ENCODE results near the gene CRK.
"Not testable (repeated sequence)": the region's sequence is repeated elsewhere in the genome, so short reads cannot be mapped to it uniquely, and the experiment has no call there.

CRK gene

DNA sequence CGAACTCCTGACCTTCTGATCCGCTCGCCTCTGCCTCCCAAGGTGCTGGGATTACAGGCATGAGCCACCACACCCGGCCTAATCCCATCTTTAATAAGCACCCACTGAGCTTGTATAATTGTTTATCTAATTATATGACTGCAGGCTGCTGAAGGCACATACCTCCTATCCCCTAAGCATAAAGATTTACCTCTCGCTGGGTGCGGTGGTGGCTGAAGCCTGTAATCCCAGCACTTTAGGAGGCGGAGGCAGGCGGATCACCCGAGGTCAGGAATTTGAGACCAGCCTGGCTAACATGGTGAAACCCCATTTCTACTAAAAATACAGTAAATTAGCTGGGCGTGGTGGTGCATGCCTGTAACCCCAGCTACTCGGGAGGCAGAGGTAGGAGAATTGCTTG, 35.9 kb downstream of the CRK start:
- peaks cover 17% of the 10 kb centered on the region; the same call in 1 of the 2 replicates for H3K36me3 ChIP-seq (ENCODE audit: insufficient read depth, low read length)
- no peaks in the 10 kb centered on the region for H4K20me1 ChIP-seq (ENCODE audit: insufficient read depth, low read length, poor library complexity, severe bottlenecking)
- H3K4me2 ChIP-seq (ENCODE audit: low read depth, low read length, poor library complexity, severe bottlenecking), result no peak overlapping the region
- H3K79me2 ChIP-seq (ENCODE audit: insufficient read depth, low read length), result no peaks in the 10 kb centered on the region
- H3K4me1 ChIP-seq (ENCODE audit: insufficient read depth, low read length, poor library complexity, severe bottlenecking), result no peaks in the 10 kb centered on the region
- H3K9me2 ChIP-seq (replicated peaks; ENCODE audit: low read depth, low read length), result no peaks in the 10 kb centered on the region
- no peak overlapping the region for H2AFZ ChIP-seq (ENCODE audit: low read length)
- no peaks in the 10 kb centered on the region for H3K27me3 ChIP-seq (ENCODE audit: insufficient read depth, low read length, poor library complexity, severe bottlenecking)
- no peak for TF ChIP-seq EZH2phosphoT487 (IDR thresholded peaks at IDR 0.05; ENCODE audit: borderline replicate concordance)
- TF ChIP-seq, protein P1, sequence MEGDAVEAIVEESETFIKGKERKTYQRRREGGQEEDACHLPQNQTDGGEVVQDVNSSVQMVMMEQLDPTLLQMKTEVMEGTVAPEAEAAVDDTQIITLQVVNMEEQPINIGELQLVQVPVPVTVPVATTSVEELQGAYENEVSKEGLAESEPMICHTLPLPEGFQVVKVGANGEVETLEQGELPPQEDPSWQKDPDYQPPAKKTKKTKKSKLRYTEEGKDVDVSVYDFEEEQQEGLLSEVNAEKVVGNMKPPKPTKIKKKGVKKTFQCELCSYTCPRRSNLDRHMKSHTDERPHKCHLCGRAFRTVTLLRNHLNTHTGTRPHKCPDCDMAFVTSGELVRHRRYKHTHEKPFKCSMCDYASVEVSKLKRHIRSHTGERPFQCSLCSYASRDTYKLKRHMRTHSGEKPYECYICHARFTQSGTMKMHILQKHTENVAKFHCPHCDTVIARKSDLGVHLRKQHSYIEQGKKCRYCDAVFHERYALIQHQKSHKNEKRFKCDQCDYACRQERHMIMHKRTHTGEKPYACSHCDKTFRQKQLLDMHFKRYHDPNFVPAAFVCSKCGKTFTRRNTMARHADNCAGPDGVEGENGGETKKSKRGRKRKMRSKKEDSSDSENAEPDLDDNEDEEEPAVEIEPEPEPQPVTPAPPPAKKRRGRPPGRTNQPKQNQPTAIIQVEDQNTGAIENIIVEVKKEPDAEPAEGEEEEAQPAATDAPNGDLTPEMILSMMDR (conservative IDR thresholded peaks at IDR 0.05; ENCODE audit: low read length), result no peak
- H3K4me3 ChIP-seq (ENCODE audit: low read length, poor library complexity, severe bottlenecking), result no peak overlapping the region
- H3F3A ChIP-seq (ENCODE audit: low read depth), result no peaks in the 10 kb centered on the region
- H3K9me3 ChIP-seq (ENCODE audit: insufficient read depth, low read depth, low read length), result no peaks in the 10 kb centered on the region
- no peak overlapping the region for H3K9ac ChIP-seq (ENCODE audit: low read depth, low read length, poor library complexity, severe bottlenecking)

DNA sequence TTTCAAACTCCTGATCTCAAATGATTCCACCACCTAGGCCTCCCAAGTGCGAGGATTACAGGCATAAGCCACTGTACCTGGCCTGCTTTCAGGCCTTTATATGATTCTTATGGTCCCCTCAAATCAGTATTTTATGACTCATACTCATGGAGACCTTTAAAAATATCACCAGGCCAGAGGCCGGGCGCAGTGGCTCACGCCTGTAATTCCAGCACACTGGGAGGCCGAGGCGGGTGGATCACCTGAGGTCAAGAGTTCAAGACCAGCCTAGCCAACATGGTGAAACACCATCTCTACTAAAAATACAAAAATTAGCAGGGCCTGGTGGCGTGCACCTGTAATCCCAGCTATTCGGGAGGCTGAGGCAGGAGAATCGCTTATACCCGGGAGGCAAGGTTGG, 37.6 kb downstream of the CRK start:
- not testable (repeated sequence) for H3K27me3 ChIP-seq (ENCODE audit: insufficient read depth, low read length, poor library complexity, severe bottlenecking); H3K9me3 ChIP-seq (ENCODE audit: insufficient read depth, low read depth, low read length); H3K4me1 ChIP-seq (ENCODE audit: insufficient read depth, low read length, poor library complexity, severe bottlenecking); H3K4me3 ChIP-seq (ENCODE audit: low read length, poor library complexity, severe bottlenecking); H3K79me2 ChIP-seq (ENCODE audit: insufficient read depth, low read length); H4K20me1 ChIP-seq (ENCODE audit: insufficient read depth, low read length, poor library complexity, severe bottlenecking); H3K9me2 ChIP-seq (replicated peaks; ENCODE audit: low read depth, low read length); H3F3A ChIP-seq (ENCODE audit: low read depth); H3K9ac ChIP-seq (ENCODE audit: low read depth, low read length, poor library complexity, severe bottlenecking); H2AFZ ChIP-seq (ENCODE audit: low read length); H3K4me2 ChIP-seq (ENCODE audit: low read depth, low read length, poor library complexity, severe bottlenecking)
- H3K36me3 ChIP-seq (ENCODE audit: insufficient read depth, low read length), result peaks cover 13% of the 10 kb centered on the region; the same call in 1 of the 2 replicates

DNA sequence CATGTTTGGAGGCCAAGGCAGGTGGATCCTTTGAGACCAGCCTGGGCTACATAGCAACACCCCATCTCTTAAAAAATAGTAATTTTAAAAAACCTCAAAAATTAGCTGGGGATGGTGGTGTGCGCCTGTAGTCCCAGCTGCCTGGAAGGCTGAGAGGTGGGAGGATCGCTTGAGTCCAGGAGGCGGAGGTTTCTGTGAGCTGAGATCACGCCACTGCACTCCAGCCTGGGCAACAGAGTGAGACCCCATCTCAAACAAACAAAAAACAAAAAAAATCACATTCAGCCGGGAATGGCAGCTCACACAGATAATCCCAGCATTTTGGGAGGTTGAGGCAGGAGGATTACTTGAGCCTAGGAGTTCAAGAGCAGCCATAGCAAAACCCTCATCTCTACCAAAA, 39.6 kb downstream of the CRK start:
- Histone ChIP-seq H3K36me3 (ENCODE audit: insufficient read depth, low read length) (no peaks in the 10 kb centered on the region; the same call in 1 of the 2 replicates), H3K4me3 (ENCODE audit: low read length, poor library complexity, severe bottlenecking) (no peak overlapping the region), H2AFZ (ENCODE audit: low read length) (no peak overlapping the region), H3K9ac (ENCODE audit: low read depth, low read length, poor library complexity, severe bottlenecking) (no peak overlapping the region), H3K9me3 (ENCODE audit: insufficient read depth, low read depth, low read length) (no peaks in the 10 kb centered on the region), H3K4me1 (ENCODE audit: insufficient read depth, low read length, poor library complexity, severe bottlenecking) (peaks cover 4% of the 10 kb centered on the region), H3K9me2 (replicated peaks; ENCODE audit: low read depth, low read length) (no peaks in the 10 kb centered on the region), H3K27me3 (ENCODE audit: insufficient read depth, low read length, poor library complexity, severe bottlenecking) (no peaks in the 10 kb centered on the region), H3K4me2 (ENCODE audit: low read depth, low read length, poor library complexity, severe bottlenecking) (no peak overlapping the region), H3F3A (ENCODE audit: low read depth) (no peaks in the 10 kb centered on the region), H3K79me2 (ENCODE audit: insufficient read depth, low read length) (no peaks in the 10 kb centered on the region), H4K20me1 (ENCODE audit: insufficient read depth, low read length, poor library complexity, severe bottlenecking) (no peaks in the 10 kb centered on the region)
- no peak for TF ChIP-seq EZH2phosphoT487 (IDR thresholded peaks at IDR 0.05; ENCODE audit: borderline replicate concordance)
- TF ChIP-seq, protein P1 (conservative IDR thresholded peaks at IDR 0.05; ENCODE audit: low read length), result no peak

DNA sequence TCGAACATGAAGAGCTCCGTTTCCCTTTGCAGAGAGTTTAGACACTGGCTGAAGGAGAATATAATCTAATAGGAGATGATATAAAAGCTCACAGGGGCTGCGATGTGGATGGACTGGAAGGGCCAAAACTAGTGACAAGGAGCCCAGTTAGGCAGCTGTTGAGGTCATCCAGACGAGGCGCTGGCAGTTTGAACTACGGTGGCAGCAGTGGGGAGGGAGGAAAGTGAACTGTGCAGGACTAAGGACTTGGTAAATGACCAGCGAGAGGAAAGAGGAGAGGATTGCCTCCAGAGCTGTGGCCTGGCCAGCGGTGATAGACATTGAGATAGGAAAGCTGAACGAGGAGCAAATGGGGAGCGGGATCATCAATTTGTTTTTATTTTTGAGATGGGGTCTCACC, 41.4 kb downstream of the CRK start:
- Histone ChIP-seq H3K4me1 (ENCODE audit: insufficient read depth, low read length, poor library complexity, severe bottlenecking) (peaks cover 4% of the 10 kb centered on the region), H3K79me2 (ENCODE audit: insufficient read depth, low read length) (no peaks in the 10 kb centered on the region), H2AFZ (ENCODE audit: low read length) (no peak overlapping the region), H3K9me3 (ENCODE audit: insufficient read depth, low read depth, low read length) (no peaks in the 10 kb centered on the region), H3K9me2 (replicated peaks; ENCODE audit: low read depth, low read length) (no peaks in the 10 kb centered on the region), H3K27me3 (ENCODE audit: insufficient read depth, low read length, poor library complexity, severe bottlenecking) (no peaks in the 10 kb centered on the region), H3K36me3 (ENCODE audit: insufficient read depth, low read length) (no peaks in the 10 kb centered on the region), H3K4me3 (ENCODE audit: low read length, poor library complexity, severe bottlenecking) (no peak overlapping the region), H3K9ac (ENCODE audit: low read depth, low read length, poor library complexity, severe bottlenecking) (no peak overlapping the region), H4K20me1 (ENCODE audit: insufficient read depth, low read length, poor library complexity, severe bottlenecking) (no peaks in the 10 kb centered on the region), H3K4me2 (ENCODE audit: low read depth, low read length, poor library complexity, severe bottlenecking) (no peak overlapping the region), H3F3A (ENCODE audit: low read depth) (no peaks in the 10 kb centered on the region)
- TF ChIP-seq, protein P1 (conservative IDR thresholded peaks at IDR 0.05; ENCODE audit: low read length), result no peak
- TF ChIP-seq EZH2phosphoT487 (IDR thresholded peaks at IDR 0.05; ENCODE audit: borderline replicate concordance), result no peak

Measured in Loucy (cell line).